SU-DHL-6 (cell line): ENCODE measurements around the gene NEU3.

Source experiments
- CTCF ChIP-seq: fragments of 200-600 bp; sonication (generic); IDR thresholded peaks from one replicate; pipeline ENCODE4 v1.5.1; 2017; ENCODE audit warnings: antibody characterized with exemption, mild to moderate bottlenecking, low read length, moderate library complexity; ENCODE audit not compliant: insufficient read depth, poor library complexity, severe bottlenecking
- EZH2phosphoT487 ChIP-seq: fragments of 200-600 bp; sonication (generic), shearing (Covaris generic); conservative IDR thresholded peaks from 2 replicates; pipeline ENCODE4 v1.6.1; 2018; ENCODE audit warnings: mild to moderate bottlenecking, antibody characterized with exemption, low read length, moderate library complexity, mixed read lengths

- TF ChIP-seq CTCF (no peak), EZH2phosphoT487 (no peak)
Measured at GRCh38 chr11:75059299-75059698, 70.6 kb downstream of the NEU3 start.
